Mucosa of rectum (tissue), 2 donors: ENCODE results near the gene DHRS3.

Source experiments
- H3K27ac ChIP-seq, 2 donors: one replicate each; pipeline ENCODE4 v1.7.0; 2013; ENCODE audit warnings: inconsistent platforms in 2 of 2, low read depth in 2 of 2, low read length in 2 of 2
- H3K27me3 ChIP-seq, 2 donors: one replicate each; pipeline ENCODE4 v1.7.0; 2013; ENCODE audit warnings: low read length in 2 of 2; ENCODE audit not compliant: control insufficient read depth in 2 of 2, insufficient read depth in 2 of 2
- H3K36me3 ChIP-seq, 2 donors: one replicate each; pipeline ENCODE4 v1.7.0; 2013; ENCODE audit warnings: low read length in 2 of 2; ENCODE audit not compliant: control insufficient read depth in 2 of 2, insufficient read depth in 2 of 2
- H3K4me1 ChIP-seq, 2 donors: one replicate each; pipeline ENCODE4 v1.7.0; 2013; ENCODE audit warnings: low read length in 2 of 2, mild to moderate bottlenecking in 1 of 2; ENCODE audit not compliant: control insufficient read depth in 2 of 2, insufficient read depth in 2 of 2
- H3K4me3 ChIP-seq, 2 donors: one replicate each; pipeline ENCODE4 v1.7.0; 2013; ENCODE audit warnings: low read length in 2 of 2
- H3K9ac ChIP-seq, 2 donors: one replicate each; pipeline ENCODE4 v1.7.0; 2013; ENCODE audit warnings: low read length in 2 of 2, low read depth in 1 of 2, mild to moderate bottlenecking in 1 of 2
- H3K9me3 ChIP-seq, 2 donors: one replicate each; pipeline ENCODE4 v1.7.0; 2013; ENCODE audit warnings: low read length in 2 of 2; ENCODE audit not compliant: control insufficient read depth in 2 of 2
- donor health status: healthy.
- donor health status: Normal muscosa, but diverticular disease.

The DHRS3 gene

GRCh38 chr1:12580054-12580887 lies 37.7 kb downstream of the DHRS3 start:
- H3K27ac ChIP-seq, result peak overlapping the region in 1 of 2 donors; percentile 14
- H3K4me1 ChIP-seq, result no peaks in the 10 kb centered on the region
- no peak overlapping the region for H3K9ac ChIP-seq
- no peaks in the 10 kb centered on the region for H3K27me3 ChIP-seq
- peaks cover 28 to 31% of the 10 kb centered on the region in 2 donors for H3K36me3 ChIP-seq
- H3K4me3 ChIP-seq, result no peak overlapping the region
- no peaks in the 10 kb centered on the region for H3K9me3 ChIP-seq

GRCh38 chr1:12578860-12579422 lies 39.1 kb downstream of the DHRS3 start:
- H3K4me1 ChIP-seq, result no peaks in the 10 kb centered on the region
- H3K36me3 ChIP-seq, result peaks cover 31 to 36% of the 10 kb centered on the region in 2 donors
- no peak overlapping the region for H3K27ac ChIP-seq
- no peaks in the 10 kb centered on the region for H3K27me3 ChIP-seq
- H3K9me3 ChIP-seq, result no peaks in the 10 kb centered on the region
- no peak overlapping the region for H3K4me3 ChIP-seq
- no peak overlapping the region for H3K9ac ChIP-seq

- Histone ChIP-seq H3K4me1 (no peaks in the 10 kb centered on the region), H3K36me3 (peaks cover 47 to 51% of the 10 kb centered on the region in 2 donors), H3K27me3 (no peaks in the 10 kb centered on the region), H3K9ac (no peak overlapping the region), H3K4me3 (no peak overlapping the region), H3K9me3 (no peaks in the 10 kb centered on the region), H3K27ac (no peak overlapping the region)
Measured at GRCh38 chr1:12577020-12577419, 41.0 kb downstream of the DHRS3 start.

GRCh38 chr1:12574757-12575139 lies 43.3 kb downstream of the DHRS3 start:
- no peaks in the 10 kb centered on the region for H3K4me1 ChIP-seq
- peaks cover 57 to 58% of the 10 kb centered on the region in 2 donors for H3K36me3 ChIP-seq
- H3K4me3 ChIP-seq, result no peak overlapping the region
- no peak overlapping the region for H3K27ac ChIP-seq
- no peaks in the 10 kb centered on the region for H3K27me3 ChIP-seq
- H3K9ac ChIP-seq, result no peak overlapping the region
- no peaks in the 10 kb centered on the region for H3K9me3 ChIP-seq

- Histone ChIP-seq H3K27ac (no peak overlapping the region), H3K9me3 (no peaks in the 10 kb centered on the region), H3K4me1 (no peaks in the 10 kb centered on the region), H3K4me3 (no peak overlapping the region), H3K9ac (no peak overlapping the region), H3K27me3 (no peaks in the 10 kb centered on the region), H3K36me3 (peaks cover 51% of the 10 kb centered on the region in 2 donors)
Measured at GRCh38 chr1:12573015-12573825, 44.8 kb downstream of the DHRS3 start.

- Histone ChIP-seq H3K27me3 (no peaks in the 10 kb centered on the region), H3K27ac (no peak overlapping the region), H3K4me1 (no peaks in the 10 kb centered on the region), H3K9me3 (no peaks in the 10 kb centered on the region), H3K36me3 (peaks cover 54% of the 10 kb centered on the region in 2 donors), H3K9ac (no peak overlapping the region), H3K4me3 (no peak overlapping the region)
Measured at GRCh38 chr1:12572522-12572921, 45.5 kb downstream of the DHRS3 start.

- H3K9ac ChIP-seq, result no peak overlapping the region
- peaks cover 47 to 58% of the 10 kb centered on the region in 2 donors for H3K36me3 ChIP-seq
- no peaks in the 10 kb centered on the region for H3K27me3 ChIP-seq
- no peak overlapping the region for H3K4me3 ChIP-seq
- H3K9me3 ChIP-seq, result no peaks in the 10 kb centered on the region
- H3K4me1 ChIP-seq, result no peaks in the 10 kb centered on the region
- H3K27ac ChIP-seq, result no peak overlapping the region
Measured at GRCh38 chr1:12570291-12570690, 47.7 kb downstream of the DHRS3 start.

- Histone ChIP-seq H3K27me3 (no peaks in the 10 kb centered on the region), H3K27ac (no peak overlapping the region), H3K9me3 (no peaks in the 10 kb centered on the region), H3K36me3 (peaks cover 34 to 41% of the 10 kb centered on the region in 2 donors), H3K9ac (no peak overlapping the region), H3K4me1 (no peaks in the 10 kb centered on the region), H3K4me3 (no peak overlapping the region)
Measured at GRCh38 chr1:12568009-12568767, 49.8 kb downstream of the DHRS3 start.

- Histone ChIP-seq H3K4me3 (no peak overlapping the region), H3K27me3 (no peaks in the 10 kb centered on the region), H3K27ac (no peak overlapping the region), H3K9ac (no peak overlapping the region), H3K36me3 (peaks cover 26 to 35% of the 10 kb centered on the region in 2 donors), H3K4me1 (no peaks in the 10 kb centered on the region), H3K9me3 (peaks cover 0 to 2% of the 10 kb centered on the region in 2 donors)
Measured at GRCh38 chr1:12567288-12567819, 50.7 kb downstream of the DHRS3 start.
